CD14-positive monocyte (primary cell): Measurements from ENCODE around the gene CCDC7. TPM values are rescaled to one million over a fixed set of nuclear protein-coding genes. Genes with fewer than 3 reads are reported as not detected.

Source experiments
- DNase-seq, 3 donors: peaks; one replicate each; pipeline ENCODE4 v3.0.0-alpha.2; 2011 to 2022
- H2AFZ ChIP-seq: 2 replicates; pipeline ENCODE4 v1.6.0; 2012; ENCODE audit warnings: mild to moderate bottlenecking, low read depth, low read length, inconsistent platforms; ENCODE audit not compliant: insufficient read depth, poor library complexity, severe bottlenecking
- H3K27ac ChIP-seq, 2 donors: 1 replicate in 1 of 2; 2 replicates in 1 of 2; pipeline ENCODE4 v1.5.1; 2012 to 2013; ENCODE audit warnings: low read length in 2 of 2, control low read depth in 1 of 2, inconsistent platforms in 1 of 2, low read depth in 1 of 2, mild to moderate bottlenecking in 1 of 2
- H3K27me3 ChIP-seq, 2 donors: one replicate each; pipeline versions ENCODE4 v1.6.0 to v1.6.1; 2011 to 2013; ENCODE audit warnings: low read length in 2 of 2; ENCODE audit not compliant: control insufficient read depth in 2 of 2, insufficient read depth in 2 of 2
- H3K36me3 ChIP-seq, 2 donors: replicated peaks in 1 of 2; 1 replicate in 1 of 2; 2 replicates in 1 of 2; pipeline versions ENCODE4 v1.5.1 to v1.6.1; 2012 to 2013; ENCODE audit warnings: low read length in 2 of 2, control low read depth in 1 of 2, inconsistent platforms in 1 of 2, mild to moderate bottlenecking in 1 of 2; ENCODE audit not compliant: insufficient read depth in 2 of 2, control insufficient read depth in 1 of 2
- H3K4me1 ChIP-seq, 2 donors: 1 replicate in 1 of 2; 2 replicates in 1 of 2; pipeline versions ENCODE4 v1.5.1 to v1.6.1; 2012 to 2013; ENCODE audit warnings: low read length in 2 of 2, control low read depth in 1 of 2, inconsistent platforms in 1 of 2, mild to moderate bottlenecking in 1 of 2, moderate library complexity in 1 of 2; ENCODE audit not compliant: insufficient read depth in 2 of 2, control insufficient read depth in 1 of 2
- H3K4me2 ChIP-seq: replicated peaks from 2 replicates; pipeline ENCODE3; 2012; ENCODE audit warnings: low read length, moderate library complexity, mild to moderate bottlenecking; ENCODE audit not compliant: poor library complexity, severe bottlenecking; ENCODE audit errors: extremely low read depth
- H3K4me3 ChIP-seq, 3 experiments: fragments of 200-600 bp in 1 of 3; sonication (generic) in 1 of 3; replicated peaks in 1 of 3; 1 replicate in 2 of 3; 2 replicates in 1 of 3; pipeline ENCODE4 v1.5.1; 2011 to 2013; ENCODE audit warnings: low read length in 3 of 3, mild to moderate bottlenecking in 3 of 3, control low read depth in 2 of 3, low read depth in 2 of 3, inconsistent platforms in 1 of 3, moderate library complexity in 1 of 3
- H3K79me2 ChIP-seq: 2 replicates; pipeline ENCODE4 v1.6.0; 2012; ENCODE audit warnings: mild to moderate bottlenecking, control low read depth, inconsistent platforms, low read length, moderate library complexity; ENCODE audit not compliant: insufficient read depth
- H3K9ac ChIP-seq: 2 replicates; pipeline ENCODE4 v1.6.0; 2017; ENCODE audit warnings: low read length, mild to moderate bottlenecking; ENCODE audit not compliant: insufficient read depth, poor library complexity, severe bottlenecking
- H3K9me3 ChIP-seq, 2 donors: replicated peaks in 1 of 2; 1 replicate in 1 of 2; 2 replicates in 1 of 2; pipeline versions ENCODE4 v1.5.1 to v1.6.1; 2012 to 2013; ENCODE audit warnings: low read length in 2 of 2, control low read depth in 1 of 2; ENCODE audit not compliant: control insufficient read depth in 1 of 2, insufficient read depth in 1 of 2
- H4K20me1 ChIP-seq: 2 replicates; pipeline ENCODE4 v1.6.0; 2012; ENCODE audit warnings: mild to moderate bottlenecking, low read length, control low read depth, moderate library complexity; ENCODE audit not compliant: insufficient read depth
- H3K27ac Mint-ChIP-seq, 7 donors: one replicate each; pipeline ENCODE4 v1.8.0; 2020; ENCODE audit warnings: mild to moderate bottlenecking in 7 of 7, mixed read lengths in 7 of 7, moderate library complexity in 6 of 7, inconsistent platforms in 2 of 7
- H3K27me3 Mint-ChIP-seq, 3 donors: one replicate each; pipeline ENCODE4 v1.8.0; 2021 to 2022; ENCODE audit warnings: low read depth in 3 of 3, mild to moderate bottlenecking in 3 of 3, mixed read lengths in 3 of 3, moderate library complexity in 3 of 3, inconsistent platforms in 1 of 3
- H3K36me3 Mint-ChIP-seq, 2 donors: one replicate each; pipeline ENCODE4 v1.8.0; 2020; ENCODE audit warnings: mixed read lengths in 2 of 2, inconsistent platforms in 1 of 2, mild to moderate bottlenecking in 1 of 2
- H3K4me1 Mint-ChIP-seq: one replicate; pipeline ENCODE4 v1.8.0; 2020; ENCODE audit warnings: mild to moderate bottlenecking, mixed read lengths
- H3K4me3 Mint-ChIP-seq, 2 donors: one replicate each; pipeline ENCODE4 v1.8.0; 2020; ENCODE audit warnings: mild to moderate bottlenecking in 2 of 2, mixed read lengths in 2 of 2, moderate library complexity in 1 of 2
- H3K9me3 Mint-ChIP-seq, 7 donors: one replicate each; pipeline ENCODE4 v1.8.0; 2020 to 2022; ENCODE audit warnings: mixed read lengths in 7 of 7, mild to moderate bottlenecking in 6 of 7, moderate library complexity in 6 of 7, inconsistent platforms in 2 of 7
- CTCF ChIP-seq: fragments of 200-600 bp; IDR thresholded peaks from one replicate; pipeline ENCODE4 v1.8.0; 2022; ENCODE audit warnings: antibody characterized with exemption, mild to moderate bottlenecking
- WGBS: methylation state at CpG from one replicate; pipeline ENCODE4 v1.1.5; 2013; ENCODE audit warnings: missing lambda C conversion rate; ENCODE audit not compliant: insufficient coverage; 5-methylcytosine and 5-hydroxymethylcytosine counted together
- intact Hi-C, 2 donors: fragments of 100-400 bp; cut with micrococcal nuclease; formaldehyde crosslinking; loops; one replicate each; pipeline versions ENCODE4 v1.15.0 to v1.15.1; 2023
- polyA plus RNA-seq, 3 donors: library from polyadenylated mRNA; depleted of rRNA in 1 of 3; unstranded in 2 of 3; stranded (reverse) in 1 of 3; fragments of 300-500 nt in 2 of 3; fragments of >200 nt in 1 of 3; fragmentation: Illumina TruSeq in 2 of 3; gene quantifications; 1 replicate in 2 of 3; 2 replicates in 1 of 3; pipeline ENCODE4 v1.2.3, GENCODE V29; 2012 to 2021

Gene CCDC7
- polyA plus RNA-seq, 3 donors: 1.3 to 2.3 (median 2.0) TPM

GRCh38 chr10:32713560-32713959 is 267.6 kb downstream of the CCDC7 start:
- Histone ChIP-seq H3K79me2 (no peaks in the 10 kb centered on the region), H3K4me1 (no peaks in the 10 kb centered on the region), H3K27me3 (no peaks in the 10 kb centered on the region), H3K9ac (no peak overlapping the region), H3K4me3 (no peak overlapping the region), H4K20me1 (no peaks in the 10 kb centered on the region), H2AFZ (no peak overlapping the region), H3K4me2 (no peak overlapping the region), H3K9me3 (peaks cover 11 to 24% of the 10 kb centered on the region in 2 donors), H3K27ac (no peak overlapping the region), H3K36me3 (no peaks in the 10 kb centered on the region)
- H3K27ac Mint-ChIP-seq: no peak overlapping the region
- no peak overlapping the region for H3K4me3 Mint-ChIP-seq
- no peak for TF ChIP-seq CTCF
- peaks cover 16 to 39% (median 33%) of the 10 kb centered on the region in 7 donors for H3K9me3 Mint-ChIP-seq
- H3K4me1 Mint-ChIP-seq: no peaks in the 10 kb centered on the region
- H3K27me3 Mint-ChIP-seq: peaks cover 0 to 2% (median 1%) of the 10 kb centered on the region in 3 donors
- no peak for DNase-seq
- no peaks in the 10 kb centered on the region for H3K36me3 Mint-ChIP-seq
- WGBS: 100% methylated on average over 1 of the region's 1 CpG
- intact Hi-C loops: no loop called here

- Histone ChIP-seq H3K27me3 (no peaks in the 10 kb centered on the region), H2AFZ (no peak overlapping the region), H3K79me2 (no peaks in the 10 kb centered on the region), H3K4me1 (no peaks in the 10 kb centered on the region), H3K36me3 (no peaks in the 10 kb centered on the region), H3K9me3 (no peaks in the 10 kb centered on the region), H3K27ac (no peak overlapping the region), H3K4me2 (no peak overlapping the region), H3K9ac (no peak overlapping the region), H4K20me1 (no peaks in the 10 kb centered on the region), H3K4me3 (no peak overlapping the region)
- intact Hi-C loops: no loop called here
- Mint-ChIP-seq H3K27ac (no peak overlapping the region), H3K9me3 (peaks cover 0 to 10% (median 0%) of the 10 kb centered on the region in 7 donors), H3K27me3 (no peaks in the 10 kb centered on the region), H3K4me3 (no peak overlapping the region), H3K36me3 (peaks cover 0 to 1% of the 10 kb centered on the region in 2 donors), H3K4me1 (no peaks in the 10 kb centered on the region)
- DNase-seq: no peak
- 94% methylated on average over 8 of the region's 9 CpGs for WGBS
- TF ChIP-seq CTCF: no peak
These were observed 285.6 kb downstream of the CCDC7 start for GRCh38 chr10:32731527-32731926.
